ENCODE results near the gene GPR137. TPM values are rescaled to one million over a fixed set of nuclear protein-coding genes. Genes with fewer than 3 reads are reported as not detected.

GPR137 gene
- total and polyA plus RNA-seq, 9 of the 15 experiments (the other 6 are each of a cell fraction or from before 2014, with no cell fraction given) = 0.32 to 26.7 (median 10.7) TPM

DNA sequence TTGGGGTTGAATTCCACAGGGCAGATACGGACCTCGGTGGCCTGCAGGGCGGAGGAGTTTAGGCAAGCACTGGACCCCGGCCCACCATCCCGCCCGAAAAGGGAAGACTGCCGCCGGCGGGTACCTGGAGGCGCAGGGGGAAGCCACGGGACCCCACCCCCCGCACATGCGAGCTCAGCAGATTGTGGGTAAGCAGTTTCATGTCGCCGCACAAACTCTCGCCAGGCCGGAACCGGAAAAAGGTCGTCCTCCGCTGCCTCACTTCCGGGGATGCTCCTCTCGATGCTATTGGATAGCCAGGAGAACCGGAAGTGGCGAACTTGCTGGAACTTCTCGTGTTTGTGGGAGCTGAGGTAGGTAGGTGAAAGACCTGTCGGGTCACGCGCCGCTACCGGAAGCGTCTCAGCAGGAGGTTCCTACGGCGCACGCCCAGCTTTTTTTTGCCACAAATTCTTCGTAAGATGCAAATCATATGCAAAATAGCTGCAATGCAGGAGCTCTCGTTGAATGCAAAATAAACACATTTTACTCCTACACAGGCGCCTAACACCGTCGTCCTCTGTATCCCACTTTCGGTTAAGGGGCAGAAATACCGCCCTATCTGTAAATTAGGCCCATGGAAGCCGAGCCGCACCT, 31.8 kb downstream of the GPR137 start, which contains the start of gene TRMT112 (continued):
- TF ChIP-seq, protein P1, sequence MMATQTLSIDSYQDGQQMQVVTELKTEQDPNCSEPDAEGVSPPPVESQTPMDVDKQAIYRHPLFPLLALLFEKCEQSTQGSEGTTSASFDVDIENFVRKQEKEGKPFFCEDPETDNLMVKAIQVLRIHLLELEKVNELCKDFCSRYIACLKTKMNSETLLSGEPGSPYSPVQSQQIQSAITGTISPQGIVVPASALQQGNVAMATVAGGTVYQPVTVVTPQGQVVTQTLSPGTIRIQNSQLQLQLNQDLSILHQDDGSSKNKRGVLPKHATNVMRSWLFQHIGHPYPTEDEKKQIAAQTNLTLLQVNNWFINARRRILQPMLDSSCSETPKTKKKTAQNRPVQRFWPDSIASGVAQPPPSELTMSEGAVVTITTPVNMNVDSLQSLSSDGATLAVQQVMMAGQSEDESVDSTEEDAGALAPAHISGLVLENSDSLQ (IDR thresholded peaks at IDR 0.05) = peak; percentile 72
- TF ChIP-seq ETV5 (CRISPR knock-in tag; IDR thresholded peaks at IDR 0.05; ENCODE audit: low read depth) (peak; percentile 93), ZNF165 (CRISPR knock-in tag; IDR thresholded peaks at IDR 0.05; ENCODE audit: borderline replicate concordance) (no peak), SRF (CRISPR knock-in tag; IDR thresholded peaks at IDR 0.05) (no peak), CEBPG (CRISPR knock-in tag; IDR thresholded peaks at IDR 0.05) (peak; percentile 28; the same call in 1 of the 2 replicates), CEBPG (tag; conservative IDR thresholded peaks at IDR 0.05 in 1 of 2, IDR thresholded peaks at IDR 0.05 in 1 of 2) (no peak), FOSL1 (tag; conservative IDR thresholded peaks at IDR 0.05) (peak; percentile 22; the same call in 1 of the 2 replicates), RNF2 (IDR thresholded peaks at IDR 0.05) (0 out of 2 replicates have a peak, but pooled peaks have one; percentile 7), CXXC5 (CRISPR knock-in tag; IDR thresholded peaks at IDR 0.05) (peak; percentile 60), POLR2AphosphoS2 (IDR thresholded peaks at IDR 0.05; ENCODE audit: low read length) (peak; percentile 34), JUN (IDR thresholded peaks at IDR 0.05; ENCODE audit: borderline replicate concordance, low read depth, low read length) (peak; percentile 39; the same call in 1 of the 2 replicates), JUN (CRISPR knock-in tag; IDR thresholded peaks at IDR 0.05; ENCODE audit: borderline replicate concordance) (no peak), LCOR (CRISPR knock-in tag; IDR thresholded peaks at IDR 0.05) (peak; percentile 84), USF1 (CRISPR knock-in tag; IDR thresholded peaks at IDR 0.05) (peak; percentile 91), SAFB (IDR thresholded peaks at IDR 0.05; ENCODE audit: borderline replicate concordance, low read depth, low read length) (no peak), ZFP1 (CRISPR knock-in tag; IDR thresholded peaks at IDR 0.05) (no peak), TRIM24 (IDR thresholded peaks at IDR 0.05) (0 out of 4 replicates have a peak, but pooled peaks of 1 of the 2 experiments have one; percentile 7)
- TF ChIP-seq, protein P2, sequence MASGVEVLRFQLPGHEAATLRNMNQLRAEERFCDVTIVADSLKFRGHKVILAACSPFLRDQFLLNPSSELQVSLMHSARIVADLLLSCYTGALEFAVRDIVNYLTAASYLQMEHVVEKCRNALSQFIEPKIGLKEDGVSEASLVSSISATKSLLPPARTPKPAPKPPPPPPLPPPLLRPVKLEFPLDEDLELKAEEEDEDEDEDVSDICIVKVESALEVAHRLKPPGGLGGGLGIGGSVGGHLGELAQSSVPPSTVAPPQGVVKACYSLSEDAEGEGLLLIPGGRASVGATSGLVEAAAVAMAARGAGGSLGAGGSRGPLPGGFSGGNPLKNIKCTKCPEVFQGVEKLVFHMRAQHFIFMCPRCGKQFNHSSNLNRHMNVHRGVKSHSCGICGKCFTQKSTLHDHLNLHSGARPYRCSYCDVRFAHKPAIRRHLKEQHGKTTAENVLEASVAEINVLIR (CRISPR knock-in tag; IDR thresholded peaks at IDR 0.05) = peak; percentile 30; the same call in 1 of the 2 replicates
- TF ChIP-seq, protein P3, sequence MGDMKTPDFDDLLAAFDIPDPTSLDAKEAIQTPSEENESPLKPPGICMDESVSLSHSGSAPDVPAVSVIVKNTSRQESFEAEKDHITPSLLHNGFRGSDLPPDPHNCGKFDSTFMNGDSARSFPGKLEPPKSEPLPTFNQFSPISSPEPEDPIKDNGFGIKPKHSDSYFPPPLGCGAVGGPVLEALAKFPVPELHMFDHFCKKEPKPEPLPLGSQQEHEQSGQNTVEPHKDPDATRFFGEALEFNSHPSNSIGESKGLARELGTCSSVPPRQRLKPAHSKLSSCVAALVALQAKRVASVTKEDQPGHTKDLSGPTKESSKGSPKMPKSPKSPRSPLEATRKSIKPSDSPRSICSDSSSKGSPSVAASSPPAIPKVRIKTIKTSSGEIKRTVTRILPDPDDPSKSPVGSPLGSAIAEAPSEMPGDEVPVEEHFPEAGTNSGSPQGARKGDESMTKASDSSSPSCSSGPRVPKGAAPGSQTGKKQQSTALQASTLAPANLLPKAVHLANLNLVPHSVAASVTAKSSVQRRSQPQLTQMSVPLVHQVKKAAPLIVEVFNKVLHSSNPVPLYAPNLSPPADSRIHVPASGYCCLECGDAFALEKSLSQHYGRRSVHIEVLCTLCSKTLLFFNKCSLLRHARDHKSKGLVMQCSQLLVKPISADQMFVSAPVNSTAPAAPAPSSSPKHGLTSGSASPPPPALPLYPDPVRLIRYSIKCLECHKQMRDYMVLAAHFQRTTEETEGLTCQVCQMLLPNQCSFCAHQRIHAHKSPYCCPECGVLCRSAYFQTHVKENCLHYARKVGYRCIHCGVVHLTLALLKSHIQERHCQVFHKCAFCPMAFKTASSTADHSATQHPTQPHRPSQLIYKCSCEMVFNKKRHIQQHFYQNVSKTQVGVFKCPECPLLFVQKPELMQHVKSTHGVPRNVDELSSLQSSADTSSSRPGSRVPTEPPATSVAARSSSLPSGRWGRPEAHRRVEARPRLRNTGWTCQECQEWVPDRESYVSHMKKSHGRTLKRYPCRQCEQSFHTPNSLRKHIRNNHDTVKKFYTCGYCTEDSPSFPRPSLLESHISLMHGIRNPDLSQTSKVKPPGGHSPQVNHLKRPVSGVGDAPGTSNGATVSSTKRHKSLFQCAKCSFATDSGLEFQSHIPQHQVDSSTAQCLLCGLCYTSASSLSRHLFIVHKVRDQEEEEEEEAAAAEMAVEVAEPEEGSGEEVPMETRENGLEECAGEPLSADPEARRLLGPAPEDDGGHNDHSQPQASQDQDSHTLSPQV (IDR thresholded peaks at IDR 0.05) = 0 out of 2 replicates have a peak, but pooled peaks have one; percentile 7
